Neural cell (in vitro differentiated cells): ENCODE data around the gene MSI2. TPM values are rescaled to one million over a fixed set of nuclear protein-coding genes. Genes with fewer than 3 reads are reported as not detected.

Experiments used
- H2AFZ ChIP-seq: fragments of 200-600, 300-800 bp; sonication (generic), shearing (Covaris generic); 2 replicates; pipeline ENCODE4 v1.6.0; 2014; ENCODE audit warnings: low read depth, mild to moderate bottlenecking, antibody characterized with exemption, low read length, moderate library complexity
- H3F3A ChIP-seq: fragments of 200-600 bp; shearing (Covaris generic); 2 replicates; pipeline ENCODE4 v1.6.1; 2016; ENCODE audit warnings: mild to moderate bottlenecking, moderate library complexity, mixed read lengths, antibody characterized with exemption, low read length; ENCODE audit not compliant: insufficient read depth, poor library complexity, severe bottlenecking
- H3K27ac ChIP-seq: fragments of 200-600, 300-800 bp; sonication (generic), shearing (Covaris generic); 2 replicates; pipeline ENCODE4 v1.5.1; 2014; ENCODE audit warnings: mild to moderate bottlenecking, low read length, moderate library complexity
- H3K27me3 ChIP-seq: fragments of 300-800, 200-600 bp; sonication (generic), shearing (Covaris generic); 2 replicates; pipeline ENCODE4 v1.6.0; 2014; ENCODE audit warnings: mild to moderate bottlenecking, low read depth, low read length, moderate library complexity; ENCODE audit not compliant: insufficient read depth
- H3K36me3 ChIP-seq: fragments of 300-800, 200-600 bp; sonication (generic), shearing (Covaris generic); 2 replicates; pipeline ENCODE4 v1.5.1; 2014; ENCODE audit warnings: mild to moderate bottlenecking, antibody characterized with exemption, low read length, moderate library complexity; ENCODE audit not compliant: insufficient read depth
- H3K4me2 ChIP-seq: fragments of 300-800, 200-600 bp; sonication (generic), shearing (Covaris generic); 2 replicates; pipeline ENCODE4 v1.6.0; 2014; ENCODE audit warnings: mild to moderate bottlenecking, low read length
- H3K4me3 ChIP-seq: fragments of 300-800, 200-600 bp; sonication (generic), shearing (Covaris generic); 2 replicates; pipeline ENCODE4 v1.5.1; 2014; ENCODE audit warnings: mild to moderate bottlenecking, low read length, moderate library complexity
- H3K79me2 ChIP-seq: fragments of 200-600 bp; shearing (Covaris generic); replicated peaks from 2 replicates; pipeline ENCODE4 v1.6.0; 2014; ENCODE audit warnings: mild to moderate bottlenecking, low read length, moderate library complexity; ENCODE audit not compliant: insufficient read depth
- H3K9ac ChIP-seq: fragments of 300-800, 200-600 bp; sonication (generic), shearing (Covaris generic); 2 replicates; pipeline ENCODE4 v1.6.1; 2016; ENCODE audit warnings: mild to moderate bottlenecking, low read length, mixed read lengths
- H3K9me2 ChIP-seq: fragments of 200-600 bp; shearing (Covaris generic); 2 replicates; pipeline ENCODE4 v1.6.1; 2016; ENCODE audit warnings: mild to moderate bottlenecking, low read length, mixed read lengths; ENCODE audit not compliant: insufficient read depth
- H3K9me3 ChIP-seq: fragments of 200-600, 300-800 bp; sonication (generic), shearing (Covaris generic); 2 replicates; pipeline ENCODE4 v1.6.1; 2016; ENCODE audit warnings: mild to moderate bottlenecking, mixed run types, low read length, moderate library complexity, mixed read lengths
- H4K20me1 ChIP-seq: fragments of 200-600 bp; shearing (Covaris generic); 2 replicates; pipeline ENCODE4 v1.6.1; 2016; ENCODE audit warnings: mild to moderate bottlenecking, mixed run types; ENCODE audit not compliant: insufficient read depth
- CTCF ChIP-seq: fragments of 450-650 bp; IDR thresholded peaks from 2 replicates; pipeline ENCODE4 v1.5.1; 2014; ENCODE audit warnings: antibody characterized with exemption, mild to moderate bottlenecking, moderate library complexity; ENCODE audit not compliant: poor library complexity, severe bottlenecking
- EP300 ChIP-seq: fragments of 450-650 bp; conservative IDR thresholded peaks from 2 replicates; pipeline ENCODE4 v1.6.1; 2014; ENCODE audit warnings: antibody characterized with exemption, mild to moderate bottlenecking, moderate library complexity; ENCODE audit not compliant: poor library complexity, severe bottlenecking
- EZH2 ChIP-seq: fragments of 200-600, 300-800 bp; shearing (Covaris generic), sonication (generic); IDR thresholded peaks from 2 replicates; pipeline ENCODE4 v1.6.1; 2014; ENCODE audit warnings: antibody characterized with exemption, low read length, borderline replicate concordance, mild to moderate bottlenecking; ENCODE audit not compliant: insufficient read depth, poor library complexity, severe bottlenecking
- MXI1 ChIP-seq: fragments of 450-650 bp; conservative IDR thresholded peaks from 2 replicates; pipeline ENCODE4 v1.6.1; 2014; ENCODE audit warnings: antibody characterized with exemption, mild to moderate bottlenecking; ENCODE audit not compliant: poor library complexity, severe bottlenecking
- POLR2AphosphoS5 ChIP-seq: IDR thresholded peaks from 2 replicates; pipeline ENCODE4 v1.6.1; 2012
- RAD21 ChIP-seq: fragments of 450-650 bp; conservative IDR thresholded peaks from 2 replicates; pipeline ENCODE4 v1.6.1; 2014; ENCODE audit warnings: antibody characterized with exemption, mild to moderate bottlenecking, moderate library complexity
- SMC3 ChIP-seq: fragments of 450-650 bp; conservative IDR thresholded peaks from 2 replicates; pipeline ENCODE4 v1.6.1; 2014; ENCODE audit warnings: antibody characterized with exemption, mild to moderate bottlenecking, moderate library complexity; ENCODE audit not compliant: poor library complexity
- TAF1 ChIP-seq: IDR thresholded peaks from 2 replicates; pipeline ENCODE4 v1.6.1; 2012; ENCODE audit warnings: low read depth
- polyA plus RNA-seq: library from polyadenylated mRNA; depleted of rRNA; stranded (reverse); fragments of >200 nt; gene quantifications from 2 replicates; pipeline ENCODE4 v1.2.3, GENCODE V29; 2014
- TF ChIP-seq, protein P1 (sequence below): IDR thresholded peaks from 2 replicates; pipeline ENCODE4 v1.6.1; 2012; ENCODE audit warnings: borderline replicate concordance

The MSI2 gene
- polyA plus RNA-seq, 1 donor from 2014 or later: 61.4 TPM

DNA sequence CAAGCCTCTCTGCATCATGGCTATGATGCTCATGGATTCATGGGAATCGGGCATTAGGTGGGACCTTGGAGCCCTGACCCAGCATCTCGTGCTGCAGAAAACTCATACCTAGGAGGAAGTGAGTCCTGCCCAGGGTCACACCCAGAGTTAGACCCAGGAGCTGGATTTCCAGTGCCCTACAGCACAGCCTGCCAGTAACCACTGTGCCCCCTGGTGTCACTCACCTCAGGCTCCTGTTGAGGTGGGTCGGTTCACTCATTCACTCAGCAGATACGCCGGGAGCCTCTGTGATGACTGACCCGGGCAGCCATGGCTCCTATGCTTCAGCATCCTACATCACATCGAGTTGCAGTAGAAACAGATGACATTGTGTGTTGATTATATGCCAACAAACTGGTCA is 143.4 kb downstream of the MSI2 start:
- no peak overlapping the region for H2AFZ ChIP-seq
- H3F3A ChIP-seq: no peaks in the 10 kb centered on the region
- H4K20me1 ChIP-seq: no peaks in the 10 kb centered on the region
- H3K9me3 ChIP-seq: no peaks in the 10 kb centered on the region
- H3K27ac ChIP-seq: no peak overlapping the region
- TF ChIP-seq MXI1: no peak
- TF ChIP-seq CTCF: no peak
- no peak for TF ChIP-seq RAD21
- TF ChIP-seq EP300: no peak
- no peak for TF ChIP-seq TAF1
- TF ChIP-seq, protein P1, sequence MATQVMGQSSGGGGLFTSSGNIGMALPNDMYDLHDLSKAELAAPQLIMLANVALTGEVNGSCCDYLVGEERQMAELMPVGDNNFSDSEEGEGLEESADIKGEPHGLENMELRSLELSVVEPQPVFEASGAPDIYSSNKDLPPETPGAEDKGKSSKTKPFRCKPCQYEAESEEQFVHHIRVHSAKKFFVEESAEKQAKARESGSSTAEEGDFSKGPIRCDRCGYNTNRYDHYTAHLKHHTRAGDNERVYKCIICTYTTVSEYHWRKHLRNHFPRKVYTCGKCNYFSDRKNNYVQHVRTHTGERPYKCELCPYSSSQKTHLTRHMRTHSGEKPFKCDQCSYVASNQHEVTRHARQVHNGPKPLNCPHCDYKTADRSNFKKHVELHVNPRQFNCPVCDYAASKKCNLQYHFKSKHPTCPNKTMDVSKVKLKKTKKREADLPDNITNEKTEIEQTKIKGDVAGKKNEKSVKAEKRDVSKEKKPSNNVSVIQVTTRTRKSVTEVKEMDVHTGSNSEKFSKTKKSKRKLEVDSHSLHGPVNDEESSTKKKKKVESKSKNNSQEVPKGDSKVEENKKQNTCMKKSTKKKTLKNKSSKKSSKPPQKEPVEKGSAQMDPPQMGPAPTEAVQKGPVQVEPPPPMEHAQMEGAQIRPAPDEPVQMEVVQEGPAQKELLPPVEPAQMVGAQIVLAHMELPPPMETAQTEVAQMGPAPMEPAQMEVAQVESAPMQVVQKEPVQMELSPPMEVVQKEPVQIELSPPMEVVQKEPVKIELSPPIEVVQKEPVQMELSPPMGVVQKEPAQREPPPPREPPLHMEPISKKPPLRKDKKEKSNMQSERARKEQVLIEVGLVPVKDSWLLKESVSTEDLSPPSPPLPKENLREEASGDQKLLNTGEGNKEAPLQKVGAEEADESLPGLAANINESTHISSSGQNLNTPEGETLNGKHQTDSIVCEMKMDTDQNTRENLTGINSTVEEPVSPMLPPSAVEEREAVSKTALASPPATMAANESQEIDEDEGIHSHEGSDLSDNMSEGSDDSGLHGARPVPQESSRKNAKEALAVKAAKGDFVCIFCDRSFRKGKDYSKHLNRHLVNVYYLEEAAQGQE: no peak
- TF ChIP-seq EZH2: no peak
- TF ChIP-seq SMC3: no peak
- TF ChIP-seq POLR2AphosphoS5: no peak
- no peaks in the 10 kb centered on the region for H3K36me3 ChIP-seq
- no peak overlapping the region for H3K4me3 ChIP-seq
- no peak overlapping the region for H3K4me2 ChIP-seq
- H3K9me2 ChIP-seq: no peaks in the 10 kb centered on the region
- H3K79me2 ChIP-seq: peaks cover 38% of the 10 kb centered on the region
- no peaks in the 10 kb centered on the region for H3K27me3 ChIP-seq
- H3K9ac ChIP-seq: no peak overlapping the region

DNA sequence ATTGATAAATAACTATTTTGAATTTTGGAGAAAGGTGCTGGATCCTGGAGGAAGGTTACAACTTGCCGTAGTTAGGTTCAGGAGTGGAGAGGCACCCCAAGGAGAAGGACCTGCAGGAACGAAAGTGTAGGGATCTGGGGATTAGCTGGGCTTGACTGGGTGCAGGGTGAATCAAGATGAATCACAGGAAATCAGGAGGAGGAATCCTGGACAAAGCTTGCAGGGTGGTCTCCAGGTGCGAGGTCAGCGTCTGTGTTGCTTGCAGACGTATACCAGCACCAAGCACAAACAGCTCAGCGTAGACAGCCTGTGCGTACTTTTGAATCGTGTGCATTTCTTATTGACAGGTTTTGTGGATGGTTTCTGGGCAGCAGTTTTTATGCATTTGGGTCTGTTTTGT is 144.3 kb downstream of the MSI2 start:
- no peaks in the 10 kb centered on the region for H3K36me3 ChIP-seq
- H3F3A ChIP-seq: no peaks in the 10 kb centered on the region
- H2AFZ ChIP-seq: no peak overlapping the region
- no peaks in the 10 kb centered on the region for H3K9me2 ChIP-seq
- TF ChIP-seq RAD21 (no peak), CTCF (no peak), TAF1 (no peak), SMC3 (no peak), POLR2AphosphoS5 (no peak), EZH2 (no peak), MXI1 (no peak), EP300 (no peak)
- TF ChIP-seq, protein P1: no peak
- H3K9ac ChIP-seq: no peak overlapping the region
- H3K27ac ChIP-seq: no peak overlapping the region
- H3K27me3 ChIP-seq: no peaks in the 10 kb centered on the region
- H3K9me3 ChIP-seq: no peaks in the 10 kb centered on the region
- H4K20me1 ChIP-seq: no peaks in the 10 kb centered on the region
- peaks cover 38% of the 10 kb centered on the region for H3K79me2 ChIP-seq
- H3K4me3 ChIP-seq: no peak overlapping the region
- no peak overlapping the region for H3K4me2 ChIP-seq
